ENCODE data around the gene SLA2. TPM values are rescaled to one million over a fixed set of nuclear protein-coding genes. Genes with fewer than 3 reads are reported as not detected.

SLA2 gene
- total and polyA plus RNA-seq, 12 donors, result 0.12 to 1.1 (median 0.46) TPM

- no peak for TF ChIP-seq POLR2A (IDR thresholded peaks at IDR 0.05)
- no peak for TF ChIP-seq CTCF (IDR thresholded peaks at IDR 0.05)
- H3K36me3 ChIP-seq (replicated peaks in 1 of 2), result peaks cover 0 to 48% of the 10 kb centered on the region in 2 donors
- 74 to 90% (median 80%) methylated on average over 4 of the region's 4 CpGs for WGBS, 4 donors
- no peaks in the 10 kb centered on the region for H3K27me3 ChIP-seq
- H3K27ac ChIP-seq, result no peak overlapping the region
- no peak for DNase-seq
- no peak overlapping the region for H3K4me3 ChIP-seq
- no peaks in the 10 kb centered on the region for H3K9me3 ChIP-seq (replicated peaks in 1 of 3)
- no peaks in the 10 kb centered on the region for H3K4me1 ChIP-seq (replicated peaks in 1 of 2)
- intact Hi-C loops (cut with DNase I), result no loop called here
These were observed 10.7 kb upstream of the SLA2 start for GRCh38 chr20:36656733-36657132.

GRCh38 chr20:36655004-36655403 is 9.0 kb upstream of the SLA2 start:
- H3K27ac ChIP-seq, result no peak overlapping the region
- H3K9me3 ChIP-seq (replicated peaks in 1 of 3), result no peaks in the 10 kb centered on the region
- 95 to 100% (median 98%) methylated on average over 3 of the region's 3 CpGs for WGBS, 4 donors
- H3K36me3 ChIP-seq (replicated peaks in 1 of 2), result peaks cover 0 to 37% of the 10 kb centered on the region in 2 donors
- TF ChIP-seq CTCF (IDR thresholded peaks at IDR 0.05) (no peak), POLR2A (IDR thresholded peaks at IDR 0.05) (no peak)
- H3K4me3 ChIP-seq, result no peak overlapping the region
- no peaks in the 10 kb centered on the region for H3K27me3 ChIP-seq
- no peaks in the 10 kb centered on the region for H3K4me1 ChIP-seq (replicated peaks in 1 of 2)
- intact Hi-C loops (cut with DNase I), result no loop called here
- no peak for DNase-seq

GRCh38 chr20:36654506-36654905 is 8.5 kb upstream of the SLA2 start:
- TF ChIP-seq CTCF (IDR thresholded peaks at IDR 0.05) (no peak), POLR2A (IDR thresholded peaks at IDR 0.05) (no peak)
- Histone ChIP-seq H3K4me1 (replicated peaks in 1 of 2) (no peaks in the 10 kb centered on the region), H3K4me3 (no peak overlapping the region), H3K36me3 (replicated peaks in 1 of 2) (peaks cover 0 to 35% of the 10 kb centered on the region in 2 donors), H3K9me3 (replicated peaks in 1 of 3) (no peaks in the 10 kb centered on the region), H3K27ac (no peak overlapping the region), H3K27me3 (no peaks in the 10 kb centered on the region)
- 92 to 98% (median 96%) methylated on average over 8 of the region's 8 CpGs for WGBS, 4 donors
- DNase-seq, result no peak
- intact Hi-C loops (cut with DNase I), result no loop called here

- H3K9me3 ChIP-seq (replicated peaks in 1 of 3), result no peaks in the 10 kb centered on the region
- intact Hi-C loops (cut with DNase I), result no loop called here
- no peak overlapping the region for H3K27ac ChIP-seq
- H3K27me3 ChIP-seq, result no peaks in the 10 kb centered on the region
- H3K4me1 ChIP-seq (replicated peaks in 1 of 2), result no peaks in the 10 kb centered on the region
- peaks cover 0 to 35% of the 10 kb centered on the region in 2 donors for H3K36me3 ChIP-seq (replicated peaks in 1 of 2)
- no peak overlapping the region for H3K4me3 ChIP-seq
- WGBS, 4 donors, result 92 to 94% (median 93%) methylated on average over 8 to 9 of the region's 9 CpGs
- no peak for DNase-seq
- TF ChIP-seq CTCF (IDR thresholded peaks at IDR 0.05) (no peak), POLR2A (IDR thresholded peaks at IDR 0.05) (no peak)
These were observed 7.5 kb upstream of the SLA2 start for GRCh38 chr20:36653456-36653855.

Data from adrenal gland (tissue), 12 donors.